HEK293T (cell line): ENCODE data around the gene VTN.

Experiments used
- BHLHE40 ChIP-seq: fragments of 450-650 bp; IDR thresholded peaks from 2 replicates; pipeline ENCODE4 v1.6.1; 2016; ENCODE audit warnings: mild to moderate bottlenecking, moderate library complexity, borderline replicate concordance
- L3MBTL2 ChIP-seq: fragments of 450-650 bp; conservative IDR thresholded peaks from 2 replicates; pipeline ENCODE4 v1.6.1; 2016; ENCODE audit warnings: mild to moderate bottlenecking
- SP1 ChIP-seq: fragments of 450-650 bp; IDR thresholded peaks from 2 replicates; pipeline ENCODE4 v1.6.1; 2017
- TARDBP ChIP-seq: fragments of 450-650 bp; IDR thresholded peaks from 2 replicates; pipeline ENCODE4 v1.6.1; 2016

- TF ChIP-seq L3MBTL2 (no peak), SP1 (no peak), TARDBP (peak; percentile 47; the same call in 1 of the 2 replicates), BHLHE40 (no peak)
Observed at GRCh38 chr17:28335201-28335958, 34.7 kb downstream of the VTN start, which contains the start of the genes IFT20 and TNFAIP1.
